Measurements from ENCODE around the gene HDGFL3. TPM values are rescaled to one million over a fixed set of nuclear protein-coding genes. Genes with fewer than 3 reads are reported as not detected.
"Not testable (repeated sequence)": the region's sequence is repeated elsewhere in the genome, so short reads cannot be mapped to it uniquely, and the experiment has no call there.

The HDGFL3 gene
- total RNA-seq, 1 experiment from 2014 or later: 42.7 TPM

- H3K9me3 ChIP-seq: no peaks in the 10 kb centered on the region
- no peaks in the 10 kb centered on the region for H3K36me3 ChIP-seq
- no peak for DNase-seq
- H3K27me3 ChIP-seq: no peaks in the 10 kb centered on the region
- H3K4me3 ChIP-seq: no peak overlapping the region
These were observed 4.1 kb downstream of the HDGFL3 start for GRCh38 chr15:83203543-83203942.

GRCh38 chr15:83200589-83200988 lies 7.0 kb downstream of the HDGFL3 start:
- Histone ChIP-seq H3K36me3 (no peaks in the 10 kb centered on the region), H3K9me3 (no peaks in the 10 kb centered on the region), H3K27me3 (no peaks in the 10 kb centered on the region), H3K4me3 (no peak overlapping the region)
- DNase-seq: no peak

- Histone ChIP-seq H3K36me3 (no peaks in the 10 kb centered on the region), H3K27me3 (no peaks in the 10 kb centered on the region), H3K4me3 (no peak overlapping the region), H3K9me3 (no peaks in the 10 kb centered on the region)
- no peak for DNase-seq
These were observed 7.5 kb downstream of the HDGFL3 start for GRCh38 chr15:83200162-83200561.

DNA sequence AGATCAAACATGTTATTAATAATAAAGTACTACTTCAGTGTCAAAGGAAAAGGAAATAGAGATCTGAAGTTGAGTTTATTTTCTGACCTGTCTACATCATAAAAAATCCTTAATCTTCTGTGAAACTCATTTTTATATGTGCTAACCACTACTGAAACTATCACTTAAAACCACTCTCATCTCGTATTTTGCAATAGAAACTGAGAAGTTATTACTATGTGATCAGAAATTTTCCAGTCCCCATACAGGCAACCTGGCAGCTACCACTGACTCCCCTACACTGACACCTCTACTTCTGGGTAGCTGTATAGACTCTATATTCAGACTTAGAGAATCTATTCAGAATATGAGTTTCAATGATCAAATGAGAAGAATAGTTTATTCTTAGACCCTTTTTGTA lies 8.3 kb downstream of the HDGFL3 start:
- H3K9me3 ChIP-seq: no peaks in the 10 kb centered on the region

DNA sequence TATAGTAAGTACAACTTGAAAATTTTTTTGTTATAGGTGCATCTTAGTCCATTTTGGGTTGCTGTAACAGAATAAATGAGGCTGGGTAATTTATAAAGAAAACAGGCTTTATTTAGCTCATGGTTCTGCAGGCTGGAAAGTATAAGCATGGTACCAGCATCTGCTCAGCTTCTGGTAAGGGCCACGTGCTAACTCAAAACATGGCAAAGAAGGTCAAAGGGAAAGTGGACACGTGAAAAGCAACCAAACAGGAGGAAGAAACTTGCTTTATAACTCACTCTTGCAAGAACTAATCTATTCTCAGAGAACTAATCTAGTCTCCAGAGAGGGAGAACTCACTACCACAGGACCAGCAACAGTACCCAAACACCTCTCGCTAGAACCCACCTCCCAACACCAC lies 9.1 kb downstream of the HDGFL3 start:
- H3K9me3 ChIP-seq: no peaks in the 10 kb centered on the region
- no peak for DNase-seq
- no peaks in the 10 kb centered on the region for H3K27me3 ChIP-seq
- no peaks in the 10 kb centered on the region for H3K36me3 ChIP-seq
- H3K4me3 ChIP-seq: no peak overlapping the region

More for the DNA sequence above, 8.3 kb downstream of the HDGFL3 start:
- no peak for DNase-seq
- Histone ChIP-seq H3K36me3 (no peaks in the 10 kb centered on the region), H3K4me3 (no peak overlapping the region), H3K27me3 (no peaks in the 10 kb centered on the region)

GRCh38 chr15:83194528-83194927 lies 13.1 kb downstream of the HDGFL3 start:
- Histone ChIP-seq H3K9me3 (no peaks in the 10 kb centered on the region), H3K36me3 (no peaks in the 10 kb centered on the region), H3K4me3 (no peak overlapping the region), H3K27me3 (no peaks in the 10 kb centered on the region)
- no peak for DNase-seq

- no peaks in the 10 kb centered on the region for H3K9me3 ChIP-seq
- no peaks in the 10 kb centered on the region for H3K36me3 ChIP-seq
- H3K4me3 ChIP-seq: no peak overlapping the region
- no peak for DNase-seq
- no peaks in the 10 kb centered on the region for H3K27me3 ChIP-seq
These were observed 13.9 kb downstream of the HDGFL3 start for GRCh38 chr15:83193721-83194120.

GRCh38 chr15:83192742-83193141 lies 14.9 kb downstream of the HDGFL3 start:
- no peaks in the 10 kb centered on the region for H3K9me3 ChIP-seq
- no peaks in the 10 kb centered on the region for H3K36me3 ChIP-seq
- DNase-seq: no peak
- no peak overlapping the region for H3K4me3 ChIP-seq
- no peaks in the 10 kb centered on the region for H3K27me3 ChIP-seq

GRCh38 chr15:83190450-83190849 lies 17.2 kb downstream of the HDGFL3 start:
- no peak for DNase-seq
- H3K36me3 ChIP-seq: no peaks in the 10 kb centered on the region
- H3K27me3 ChIP-seq: no peaks in the 10 kb centered on the region
- no peak overlapping the region for H3K4me3 ChIP-seq
- H3K9me3 ChIP-seq: no peaks in the 10 kb centered on the region

GRCh38 chr15:83185561-83185960 lies 22.1 kb downstream of the HDGFL3 start:
- DNase-seq: no peak
- no peak overlapping the region for H3K4me3 ChIP-seq
- H3K27me3 ChIP-seq: no peaks in the 10 kb centered on the region
- H3K36me3 ChIP-seq: no peaks in the 10 kb centered on the region
- no peaks in the 10 kb centered on the region for H3K9me3 ChIP-seq

DNA sequence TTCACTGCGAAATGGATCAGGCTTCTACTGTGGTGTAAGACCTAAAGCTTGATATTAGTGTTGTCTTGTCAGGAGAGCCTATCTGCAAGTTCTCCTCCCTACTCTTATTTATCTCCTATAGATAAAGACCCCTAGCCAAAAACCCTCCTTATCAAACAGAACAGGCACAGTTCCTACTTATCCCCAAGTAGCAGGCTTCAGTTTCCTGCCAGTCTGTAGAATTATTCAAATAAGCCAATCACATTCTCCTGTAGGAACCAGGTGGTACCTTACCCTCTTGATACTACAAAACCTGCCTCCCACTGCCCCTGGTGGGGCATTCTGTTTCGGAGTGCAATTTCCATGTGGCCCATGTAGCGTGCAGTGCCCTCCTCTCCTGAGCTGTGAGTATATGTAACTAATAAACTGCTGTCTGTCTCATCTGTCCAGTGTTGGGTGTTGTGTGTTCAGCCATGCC lies 28.7 kb downstream of the HDGFL3 start:
- no peak for DNase-seq
- no peaks in the 10 kb centered on the region for H3K27me3 ChIP-seq
- no peaks in the 10 kb centered on the region for H3K36me3 ChIP-seq

DNA sequence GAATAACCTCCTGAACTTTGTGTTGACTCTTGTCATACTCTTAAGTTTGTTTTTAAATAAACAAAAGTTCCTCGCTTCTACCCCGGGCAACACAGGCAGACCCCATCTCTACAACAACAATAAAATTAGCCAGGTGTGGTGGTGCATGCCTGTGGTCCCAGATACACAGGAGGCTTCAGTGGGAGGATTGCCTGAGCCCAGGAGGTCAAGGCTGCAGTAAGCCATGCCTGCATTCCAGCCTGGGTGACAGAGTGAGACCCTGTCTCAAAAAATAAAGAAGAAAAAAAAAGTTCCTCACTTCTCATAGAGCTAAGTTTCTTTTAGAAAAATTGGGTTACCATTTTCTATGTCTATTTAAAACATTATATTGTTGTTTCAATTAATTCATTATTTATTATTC lies 29.2 kb downstream of the HDGFL3 start:
- Histone ChIP-seq H3K27me3 (no peaks in the 10 kb centered on the region), H3K9me3 (no peaks in the 10 kb centered on the region)
- DNase-seq: no peak

More for the DNA sequence above, 28.7 kb downstream of the HDGFL3 start:
- Histone ChIP-seq H3K9me3 (no peaks in the 10 kb centered on the region), H3K4me3 (no peak overlapping the region)

DNA sequence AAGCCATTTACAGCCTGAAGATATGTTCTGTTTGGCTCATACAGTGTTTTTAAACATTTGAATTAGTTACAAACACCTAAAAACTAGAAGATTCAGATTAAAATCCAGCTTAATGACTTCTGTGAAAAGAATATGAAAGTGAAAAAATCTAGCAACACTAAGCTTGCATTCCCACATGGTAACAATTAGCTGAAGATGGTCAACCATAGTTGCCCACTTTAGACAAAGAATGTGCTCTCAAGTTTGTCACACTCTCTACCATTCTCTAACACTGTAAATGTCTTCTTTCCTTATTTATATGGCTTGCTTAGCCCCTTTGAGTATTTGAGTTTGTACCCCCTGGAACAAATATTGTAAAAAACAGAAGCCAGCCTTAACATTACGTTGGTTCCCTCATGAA lies 32.7 kb downstream of the HDGFL3 start:
- no peaks in the 10 kb centered on the region for H3K27me3 ChIP-seq
- H3K36me3 ChIP-seq: no peaks in the 10 kb centered on the region
- H3K4me3 ChIP-seq: no peak overlapping the region
- no peaks in the 10 kb centered on the region for H3K9me3 ChIP-seq
- no peak for DNase-seq

More for the DNA sequence above, 29.2 kb downstream of the HDGFL3 start:
- Histone ChIP-seq H3K36me3 (no peaks in the 10 kb centered on the region), H3K4me3 (no peak overlapping the region)

DNA sequence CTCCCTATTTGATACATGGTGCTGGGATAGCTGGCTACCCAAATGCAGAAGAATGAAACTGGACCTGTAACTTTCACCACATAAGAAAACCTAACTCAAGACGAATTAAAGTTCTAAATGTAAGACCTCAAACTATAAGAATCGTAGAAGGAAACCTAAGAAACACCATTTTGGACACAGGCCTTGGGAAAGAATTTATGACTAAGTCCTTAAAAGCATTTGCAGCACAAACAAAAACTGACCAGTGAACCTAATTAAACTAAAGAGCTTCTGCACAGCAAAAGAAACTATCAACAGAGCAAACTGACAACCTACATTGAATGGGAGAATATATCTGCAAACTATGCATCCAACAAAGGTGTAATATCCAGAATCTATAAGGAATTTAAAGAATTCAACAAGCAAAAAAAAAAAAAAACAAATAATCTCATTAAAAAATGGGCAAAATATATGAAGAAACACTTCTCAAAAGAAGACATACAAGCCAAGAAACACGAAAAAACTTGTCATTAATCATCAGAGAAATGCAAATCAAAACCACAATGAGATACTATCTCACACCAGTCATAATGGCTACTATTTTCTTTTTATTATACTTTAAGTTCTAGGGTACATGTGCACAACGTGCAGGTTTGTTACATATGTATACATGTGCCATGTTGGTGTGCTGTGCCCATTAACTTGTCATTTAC lies 37.0 kb downstream of the HDGFL3 start:
- H3K27me3 ChIP-seq: no peaks in the 10 kb centered on the region
- H3K4me3 ChIP-seq: no peak overlapping the region
- H3K36me3 ChIP-seq: no peaks in the 10 kb centered on the region
- peaks cover 10% of the 10 kb centered on the region; the same call in 1 of the 2 replicates for H3K9me3 ChIP-seq
- no peak for DNase-seq

DNA sequence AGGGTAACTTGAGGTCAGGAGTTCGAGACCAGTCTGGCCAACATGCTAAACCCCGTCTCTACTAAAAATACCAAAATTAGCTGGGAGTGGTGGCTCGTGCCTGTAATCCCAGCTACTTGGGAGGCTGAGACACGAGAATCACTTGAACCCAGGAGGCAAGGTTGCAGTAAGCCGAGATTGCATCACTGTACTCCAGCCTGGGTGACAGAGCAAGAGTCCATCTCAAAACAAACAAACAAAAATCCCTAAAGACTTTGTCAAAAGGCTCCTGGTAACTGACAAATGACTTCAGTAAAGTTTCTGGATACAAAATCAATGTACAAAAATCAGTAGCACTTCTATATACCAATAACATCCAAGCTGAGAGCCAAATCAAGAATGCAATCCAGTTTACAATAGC lies 38.0 kb downstream of the HDGFL3 start:
- H3K36me3 ChIP-seq, H3K27me3 ChIP-seq, H3K9me3 ChIP-seq, H3K4me3 ChIP-seq, DNase-seq: not testable (repeated sequence)

DNA sequence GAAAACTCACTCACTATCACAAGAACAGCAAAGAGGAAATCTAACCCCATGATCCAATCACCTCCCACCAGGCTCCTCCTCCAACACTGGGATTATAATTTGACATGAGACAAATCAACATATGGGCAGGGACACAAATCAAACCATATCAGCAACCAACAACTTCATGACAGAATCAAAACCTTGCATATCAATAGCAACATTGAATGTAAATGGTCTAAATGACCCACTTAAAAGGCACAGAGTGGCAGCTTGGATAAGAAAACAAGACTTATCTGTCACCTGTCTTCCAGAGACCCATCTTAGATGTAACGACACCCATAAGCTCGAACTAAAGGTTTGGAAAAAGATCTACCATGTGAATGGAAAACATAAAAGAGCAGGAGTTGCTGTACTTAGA lies 40.8 kb downstream of the HDGFL3 start:
- no peaks in the 10 kb centered on the region for H3K27me3 ChIP-seq
- no peak for DNase-seq
- no peaks in the 10 kb centered on the region for H3K36me3 ChIP-seq
- H3K9me3 ChIP-seq: peaks cover 10% of the 10 kb centered on the region; the same call in 1 of the 2 replicates
- no peak overlapping the region for H3K4me3 ChIP-seq

- peaks cover 10% of the 10 kb centered on the region; the same call in 1 of the 2 replicates for H3K9me3 ChIP-seq
- H3K4me3 ChIP-seq: no peak overlapping the region
- no peaks in the 10 kb centered on the region for H3K36me3 ChIP-seq
- no peak for DNase-seq
- H3K27me3 ChIP-seq: no peaks in the 10 kb centered on the region
These were observed 41.4 kb downstream of the HDGFL3 start for GRCh38 chr15:83166218-83166617.

GRCh38 chr15:83164771-83165404 lies 42.7 kb downstream of the HDGFL3 start:
- Histone ChIP-seq H3K36me3 (no peaks in the 10 kb centered on the region; the same call in 1 of the 2 replicates), H3K9me3 (peaks cover 10% of the 10 kb centered on the region; the same call in 1 of the 2 replicates), H3K27me3 (no peaks in the 10 kb centered on the region), H3K4me3 (no peak overlapping the region)
- DNase-seq: no peak
